ENCODE data around the gene TAF11L6.
"Not testable (repeated sequence)": the region's sequence is repeated elsewhere in the genome, so short reads cannot be mapped to it uniquely, and the experiment has no call there.

GRCh38 chr5:17491257-17491656 is 37.2 kb upstream of the TAF11L6 start:
- not testable (repeated sequence) for TF ChIP-seq CTCF (conservative IDR thresholded peaks at IDR 0.05; ENCODE audit: low read depth, low read length); EZH2 (IDR thresholded peaks at IDR 0.05; ENCODE audit: low read length, unreplicated experiment)
